ENCODE measurements around the gene EMILIN2.

Gene EMILIN2

GRCh38 chr18:2917259-2918047, 70.6 kb downstream of the EMILIN2 start:
- H4K8ac ChIP-seq (ENCODE audit: low read depth, low read length): no peak overlapping the region
- no peak overlapping the region for H2AK5ac ChIP-seq (ENCODE audit: low read depth, low read length)
- H3K27me3 ChIP-seq (ENCODE audit: control insufficient read depth in 3 of 3, insufficient read depth in 3 of 3, low read depth in 1 of 3, low read length in 3 of 3): no peaks in the 10 kb centered on the region
- no peak overlapping the region for H4K91ac ChIP-seq (ENCODE audit: low read depth, low read length, poor library complexity)
- H3K18ac ChIP-seq (ENCODE audit: low read length): no peak overlapping the region
- no peak overlapping the region for H3K4ac ChIP-seq (ENCODE audit: low read length)
- no peak for DNase-seq (ENCODE audit: low spot score)
- H3K36me3 ChIP-seq (replicated peaks in 1 of 2; ENCODE audit: control insufficient read depth in 2 of 2, insufficient read depth in 2 of 2, low read length in 2 of 2): peaks cover 33 to 85% of the 10 kb centered on the region in 2 donors
- no peak overlapping the region for H2BK5ac ChIP-seq (ENCODE audit: low read length)
- WGBS, 2 donors (ENCODE audit: extremely low coverage in 2 of 2, insufficient read length in 2 of 2, insufficient replicate concordance in 1 of 2): no CpG with 5 or more reads among the region's 16 CpGs
- no peak overlapping the region for H3K9ac ChIP-seq (ENCODE audit: low read depth, low read length, poor library complexity)
- no peaks in the 10 kb centered on the region for H3K79me1 ChIP-seq (ENCODE audit: low read depth, low read length)
- H3K14ac ChIP-seq (ENCODE audit: low read length): no peak overlapping the region
- peaks cover 0 to 3% of the 10 kb centered on the region in 2 donors for H3K9me3 ChIP-seq (replicated peaks in 1 of 2; ENCODE audit: control insufficient read depth in 2 of 2, insufficient read depth in 1 of 2, low read depth in 1 of 2, low read length in 2 of 2)
- H2BK120ac ChIP-seq (ENCODE audit: low read depth, low read length): no peak overlapping the region
- peak overlapping the region in 1 of 2 donors; percentile 10 for H3K4me3 ChIP-seq (ENCODE audit: low read length in 2 of 2)
- H3K4me2 ChIP-seq (ENCODE audit: insufficient read depth, low read length, poor library complexity, severe bottlenecking): no peak overlapping the region
- no peak overlapping the region for H2BK12ac ChIP-seq (ENCODE audit: low read length)
- no peak overlapping the region for H3K23ac ChIP-seq (ENCODE audit: low read depth, low read length, poor library complexity)
- H2BK15ac ChIP-seq (ENCODE audit: low read length): no peak overlapping the region
- H3K4me1 ChIP-seq (ENCODE audit: control insufficient read depth in 2 of 2, insufficient read depth in 1 of 2, low read depth in 1 of 2, low read length in 2 of 2): peaks cover 12 to 21% of the 10 kb centered on the region in 2 donors
- peak overlapping the region; percentile 49 for H3K27ac ChIP-seq (replicated peaks; ENCODE audit: low read length)
- H2AFZ ChIP-seq (ENCODE audit: low read length): peak overlapping the region; percentile 66

GRCh38 chr18:2918761-2919550, 72.2 kb downstream of the EMILIN2 start:
- DNase-seq (ENCODE audit: low spot score): no peak
- H3K79me1 ChIP-seq (ENCODE audit: low read depth, low read length): no peaks in the 10 kb centered on the region
- no peak overlapping the region for H2AK5ac ChIP-seq (ENCODE audit: low read depth, low read length)
- WGBS, 2 donors (ENCODE audit: extremely low coverage in 2 of 2, insufficient read length in 2 of 2, insufficient replicate concordance in 1 of 2): no CpG with 5 or more reads among the region's 18 CpGs
- H3K23ac ChIP-seq (ENCODE audit: low read depth, low read length, poor library complexity): no peak overlapping the region
- no peak overlapping the region for H2BK12ac ChIP-seq (ENCODE audit: low read length)
- H3K9ac ChIP-seq (ENCODE audit: low read depth, low read length, poor library complexity): no peak overlapping the region
- no peak overlapping the region for H3K27ac ChIP-seq (replicated peaks; ENCODE audit: low read length)
- H3K9me3 ChIP-seq (replicated peaks in 1 of 2; ENCODE audit: control insufficient read depth in 2 of 2, insufficient read depth in 1 of 2, low read depth in 1 of 2, low read length in 2 of 2): peaks cover 0 to 3% of the 10 kb centered on the region in 2 donors
- no peak overlapping the region for H4K8ac ChIP-seq (ENCODE audit: low read depth, low read length)
- H3K4me2 ChIP-seq (ENCODE audit: insufficient read depth, low read length, poor library complexity, severe bottlenecking): no peak overlapping the region
- peak overlapping the region; percentile 25 for H2BK5ac ChIP-seq (ENCODE audit: low read length)
- H2AFZ ChIP-seq (ENCODE audit: low read length): no peak overlapping the region
- peak overlapping the region; percentile 18 for H3K18ac ChIP-seq (ENCODE audit: low read length)
- no peak overlapping the region for H4K91ac ChIP-seq (ENCODE audit: low read depth, low read length, poor library complexity)
- peaks cover 15 to 21% of the 10 kb centered on the region in 2 donors for H3K4me1 ChIP-seq (ENCODE audit: control insufficient read depth in 2 of 2, insufficient read depth in 1 of 2, low read depth in 1 of 2, low read length in 2 of 2)
- no peak overlapping the region for H3K4me3 ChIP-seq (ENCODE audit: low read length in 2 of 2)
- no peak overlapping the region for H3K14ac ChIP-seq (ENCODE audit: low read length)
- no peaks in the 10 kb centered on the region for H3K27me3 ChIP-seq (ENCODE audit: control insufficient read depth in 3 of 3, insufficient read depth in 3 of 3, low read depth in 1 of 3, low read length in 3 of 3)
- no peak overlapping the region for H2BK120ac ChIP-seq (ENCODE audit: low read depth, low read length)
- no peak overlapping the region for H2BK15ac ChIP-seq (ENCODE audit: low read length)
- H3K36me3 ChIP-seq (replicated peaks in 1 of 2; ENCODE audit: control insufficient read depth in 2 of 2, insufficient read depth in 2 of 2, low read length in 2 of 2): peaks cover 36 to 91% of the 10 kb centered on the region in 2 donors
- H3K4ac ChIP-seq (ENCODE audit: low read length): no peak overlapping the region

GRCh38 chr18:2919600-2919999, 72.8 kb downstream of the EMILIN2 start:
- no peak overlapping the region for H3K27ac ChIP-seq (replicated peaks; ENCODE audit: low read length)
- no peak overlapping the region for H3K18ac ChIP-seq (ENCODE audit: low read length)
- no peak overlapping the region for H3K4me2 ChIP-seq (ENCODE audit: insufficient read depth, low read length, poor library complexity, severe bottlenecking)
- DNase-seq (ENCODE audit: low spot score): no peak
- H3K4ac ChIP-seq (ENCODE audit: low read length): no peak overlapping the region
- H2BK120ac ChIP-seq (ENCODE audit: low read depth, low read length): no peak overlapping the region
- H2AFZ ChIP-seq (ENCODE audit: low read length): no peak overlapping the region
- H3K27me3 ChIP-seq (ENCODE audit: control insufficient read depth in 3 of 3, insufficient read depth in 3 of 3, low read depth in 1 of 3, low read length in 3 of 3): no peaks in the 10 kb centered on the region
- H2BK15ac ChIP-seq (ENCODE audit: low read length): no peak overlapping the region
- peaks cover 37 to 91% of the 10 kb centered on the region in 2 donors for H3K36me3 ChIP-seq (replicated peaks in 1 of 2; ENCODE audit: control insufficient read depth in 2 of 2, insufficient read depth in 2 of 2, low read length in 2 of 2)
- H4K8ac ChIP-seq (ENCODE audit: low read depth, low read length): no peak overlapping the region
- no peak overlapping the region for H3K14ac ChIP-seq (ENCODE audit: low read length)
- no peak overlapping the region for H3K9ac ChIP-seq (ENCODE audit: low read depth, low read length, poor library complexity)
- no peak overlapping the region for H4K91ac ChIP-seq (ENCODE audit: low read depth, low read length, poor library complexity)
- WGBS, 2 donors (ENCODE audit: extremely low coverage in 2 of 2, insufficient read length in 2 of 2, insufficient replicate concordance in 1 of 2): no CpG with 5 or more reads among the region's 5 CpGs
- H3K79me1 ChIP-seq (ENCODE audit: low read depth, low read length): no peaks in the 10 kb centered on the region
- H3K4me3 ChIP-seq (ENCODE audit: low read length in 2 of 2): no peak overlapping the region
- H3K9me3 ChIP-seq (replicated peaks in 1 of 2; ENCODE audit: control insufficient read depth in 2 of 2, insufficient read depth in 1 of 2, low read depth in 1 of 2, low read length in 2 of 2): peaks cover 0 to 3% of the 10 kb centered on the region in 2 donors
- H3K4me1 ChIP-seq (ENCODE audit: control insufficient read depth in 2 of 2, insufficient read depth in 1 of 2, low read depth in 1 of 2, low read length in 2 of 2): peaks cover 15 to 21% of the 10 kb centered on the region in 2 donors
- no peak overlapping the region for H2AK5ac ChIP-seq (ENCODE audit: low read depth, low read length)
- no peak overlapping the region for H3K23ac ChIP-seq (ENCODE audit: low read depth, low read length, poor library complexity)
- no peak overlapping the region for H2BK12ac ChIP-seq (ENCODE audit: low read length)
- no peak overlapping the region for H2BK5ac ChIP-seq (ENCODE audit: low read length)

GRCh38 chr18:2920027-2920426, 73.2 kb downstream of the EMILIN2 start:
- DNase-seq (ENCODE audit: low spot score): no peak
- no peak overlapping the region for H3K27ac ChIP-seq (replicated peaks; ENCODE audit: low read length)
- H3K9me3 ChIP-seq (replicated peaks in 1 of 2; ENCODE audit: control insufficient read depth in 2 of 2, insufficient read depth in 1 of 2, low read depth in 1 of 2, low read length in 2 of 2): peaks cover 0 to 3% of the 10 kb centered on the region in 2 donors
- H3K4me2 ChIP-seq (ENCODE audit: insufficient read depth, low read length, poor library complexity, severe bottlenecking): no peak overlapping the region
- no peaks in the 10 kb centered on the region for H3K27me3 ChIP-seq (ENCODE audit: control insufficient read depth in 3 of 3, insufficient read depth in 3 of 3, low read depth in 1 of 3, low read length in 3 of 3)
- no peak overlapping the region for H2AK5ac ChIP-seq (ENCODE audit: low read depth, low read length)
- H2BK12ac ChIP-seq (ENCODE audit: low read length): no peak overlapping the region
- peaks cover 40 to 91% of the 10 kb centered on the region in 2 donors for H3K36me3 ChIP-seq (replicated peaks in 1 of 2; ENCODE audit: control insufficient read depth in 2 of 2, insufficient read depth in 2 of 2, low read length in 2 of 2)
- no peak overlapping the region for H2BK5ac ChIP-seq (ENCODE audit: low read length)
- H2BK15ac ChIP-seq (ENCODE audit: low read length): no peak overlapping the region
- peaks cover 15 to 21% of the 10 kb centered on the region in 2 donors for H3K4me1 ChIP-seq (ENCODE audit: control insufficient read depth in 2 of 2, insufficient read depth in 1 of 2, low read depth in 1 of 2, low read length in 2 of 2)
- H2AFZ ChIP-seq (ENCODE audit: low read length): no peak overlapping the region
- peak overlapping the region; percentile 26 for H3K14ac ChIP-seq (ENCODE audit: low read length)
- no CpG with 5 or more reads among the region's 11 CpGs for WGBS, 2 donors (ENCODE audit: extremely low coverage in 2 of 2, insufficient read length in 2 of 2, insufficient replicate concordance in 1 of 2)
- no peak overlapping the region for H2BK120ac ChIP-seq (ENCODE audit: low read depth, low read length)
- no peak overlapping the region for H3K4ac ChIP-seq (ENCODE audit: low read length)
- no peak overlapping the region for H3K18ac ChIP-seq (ENCODE audit: low read length)
- H3K23ac ChIP-seq (ENCODE audit: low read depth, low read length, poor library complexity): no peak overlapping the region
- H3K9ac ChIP-seq (ENCODE audit: low read depth, low read length, poor library complexity): no peak overlapping the region
- H4K91ac ChIP-seq (ENCODE audit: low read depth, low read length, poor library complexity): no peak overlapping the region
- H3K4me3 ChIP-seq (ENCODE audit: low read length in 2 of 2): no peak overlapping the region
- no peak overlapping the region for H4K8ac ChIP-seq (ENCODE audit: low read depth, low read length)
- no peaks in the 10 kb centered on the region for H3K79me1 ChIP-seq (ENCODE audit: low read depth, low read length)

All from neuronal stem cell (in vitro differentiated cells).